GM19351 (cell line): Measurements from ENCODE around the gene ZNF423.
"Not testable (repeated sequence)": the region's sequence is repeated elsewhere in the genome, so short reads cannot be mapped to it uniquely, and the experiment has no call there.

ENCODE experiments used
- ATAC-seq: cut with Tn5 transposase; IDR thresholded peaks from one replicate; pipeline ENCODE4 v1.9.1; 2021; ENCODE audit warnings: mild to moderate bottlenecking, moderate library complexity; ENCODE audit not compliant: unreplicated experiment

ZNF423 gene

GRCh38 chr16:49698931-49699840, 156.7 kb downstream of the ZNF423 start:
- no peak for ATAC-seq

DNA sequence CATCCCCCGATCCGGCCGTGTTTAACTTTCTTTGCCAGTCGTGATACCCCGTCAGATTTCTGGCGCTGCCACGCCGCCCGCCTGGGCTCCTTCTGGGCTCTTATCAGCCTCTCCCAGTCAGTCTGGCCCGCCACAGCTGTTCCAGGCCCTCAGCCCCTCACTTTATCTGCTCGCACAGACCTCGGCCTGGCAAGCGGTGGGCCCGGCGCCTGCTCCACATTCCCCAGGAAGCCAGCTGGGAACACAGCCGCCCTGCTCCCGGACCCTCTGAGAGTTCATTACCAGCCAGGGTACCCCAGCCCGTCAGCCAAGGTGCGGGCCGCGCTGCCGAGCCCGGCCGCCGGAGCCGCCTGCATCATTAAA, 157.5 kb downstream of the ZNF423 start:
- ATAC-seq: no peak

DNA sequence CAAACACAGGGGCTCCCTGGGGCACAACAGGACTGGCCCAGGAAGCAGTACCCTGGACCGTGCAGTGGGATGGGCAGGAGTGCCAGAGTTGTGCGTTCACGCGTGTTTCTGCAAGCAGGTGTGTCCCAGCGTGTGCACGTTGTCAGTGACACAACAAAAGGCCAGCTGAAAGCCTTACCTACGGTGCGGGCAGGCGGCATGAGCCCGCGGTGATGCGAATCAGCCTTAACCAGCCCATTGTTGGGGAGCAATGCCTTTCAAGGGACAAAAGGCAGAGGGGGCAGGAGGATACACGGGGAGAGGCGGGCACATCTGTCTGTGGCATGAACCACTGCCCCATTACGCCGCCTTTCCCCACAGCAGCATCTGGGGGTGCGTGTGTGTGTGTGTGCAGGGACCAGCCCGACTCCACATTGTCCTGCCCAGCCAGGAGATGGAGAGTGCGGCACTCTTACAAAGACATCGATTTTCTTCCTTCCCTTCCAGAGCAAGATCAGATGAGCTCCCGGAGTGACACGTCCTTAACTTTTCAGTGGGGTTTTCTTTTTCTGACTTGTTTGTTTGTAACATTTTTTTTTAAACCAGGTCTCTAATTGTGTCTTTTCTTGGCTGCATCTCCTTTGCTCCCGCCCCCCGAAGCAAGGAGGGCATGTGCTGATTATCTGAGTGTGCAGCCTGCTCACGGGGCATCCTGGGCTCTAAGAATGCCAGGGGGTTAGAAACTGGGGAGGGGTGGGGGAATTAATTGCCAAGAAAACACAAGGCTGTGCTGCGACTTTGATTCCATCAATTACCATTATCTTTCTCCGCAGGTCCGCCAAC, 158.1 kb downstream of the ZNF423 start:
- ATAC-seq: no peak

GRCh38 chr16:49696414-49697101, 159.4 kb downstream of the ZNF423 start:
- no peak for ATAC-seq

DNA sequence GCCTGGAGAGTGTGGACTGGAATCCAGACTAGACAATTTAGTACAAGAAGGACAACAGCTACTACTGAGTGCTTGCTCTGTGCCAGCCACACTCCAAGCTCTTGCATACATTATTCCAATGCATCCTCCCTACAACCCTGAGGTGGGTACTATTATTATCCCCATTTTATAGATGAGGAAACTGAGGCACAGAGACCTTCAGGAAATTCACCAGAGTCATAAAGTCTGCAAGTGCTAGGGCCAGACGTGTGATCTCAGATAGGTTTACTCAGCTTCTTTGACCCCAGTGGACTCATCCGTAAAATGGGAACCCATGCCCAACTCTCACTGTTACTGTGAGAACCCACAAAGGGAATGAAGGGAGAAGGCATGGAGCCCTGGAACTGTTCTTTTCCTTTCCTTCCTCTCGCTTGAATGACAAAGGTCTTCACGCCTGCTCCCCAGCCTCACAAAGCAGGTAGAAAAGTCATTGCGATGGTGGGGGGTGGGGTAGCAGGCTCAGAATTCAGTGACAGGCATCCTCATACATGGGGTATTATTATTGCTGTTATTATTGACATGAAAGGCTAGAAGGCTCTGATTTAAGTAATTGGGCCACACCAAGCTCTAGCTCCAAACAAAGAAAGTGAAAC, 160.0 kb downstream of the ZNF423 start:
- ATAC-seq: no peak

DNA sequence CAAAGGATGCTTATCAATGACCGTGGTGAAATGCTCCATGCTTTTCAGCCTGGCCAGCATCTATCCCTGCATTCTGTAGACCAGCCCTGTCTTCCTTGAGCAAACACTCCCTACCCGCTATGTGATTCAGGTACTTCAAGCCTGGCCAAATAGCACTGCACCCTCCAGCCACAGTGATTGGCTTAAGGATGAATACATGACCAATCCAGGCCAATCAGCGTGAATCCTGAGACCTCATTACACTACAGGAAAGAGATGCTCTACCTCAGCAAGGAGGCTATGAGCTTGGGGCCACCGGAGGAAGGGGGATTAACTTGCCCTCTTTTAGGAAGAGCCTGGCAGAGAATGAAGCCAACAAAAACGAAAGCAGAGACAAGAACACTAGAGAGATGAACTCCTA, 162.5 kb downstream of the ZNF423 start:
- ATAC-seq: no peak

GRCh38 chr16:49690778-49691177, 165.1 kb downstream of the ZNF423 start:
- no peak for ATAC-seq

- ATAC-seq: no peak
Measured at GRCh38 chr16:49688036-49688697, 167.7 kb downstream of the ZNF423 start.

- ATAC-seq: no peak
Measured at GRCh38 chr16:49687476-49688002, 168.4 kb downstream of the ZNF423 start.

- ATAC-seq: no peak
Measured at GRCh38 chr16:49684696-49685095, 171.2 kb downstream of the ZNF423 start.

GRCh38 chr16:49682577-49683165, 173.2 kb downstream of the ZNF423 start:
- no peak for ATAC-seq

DNA sequence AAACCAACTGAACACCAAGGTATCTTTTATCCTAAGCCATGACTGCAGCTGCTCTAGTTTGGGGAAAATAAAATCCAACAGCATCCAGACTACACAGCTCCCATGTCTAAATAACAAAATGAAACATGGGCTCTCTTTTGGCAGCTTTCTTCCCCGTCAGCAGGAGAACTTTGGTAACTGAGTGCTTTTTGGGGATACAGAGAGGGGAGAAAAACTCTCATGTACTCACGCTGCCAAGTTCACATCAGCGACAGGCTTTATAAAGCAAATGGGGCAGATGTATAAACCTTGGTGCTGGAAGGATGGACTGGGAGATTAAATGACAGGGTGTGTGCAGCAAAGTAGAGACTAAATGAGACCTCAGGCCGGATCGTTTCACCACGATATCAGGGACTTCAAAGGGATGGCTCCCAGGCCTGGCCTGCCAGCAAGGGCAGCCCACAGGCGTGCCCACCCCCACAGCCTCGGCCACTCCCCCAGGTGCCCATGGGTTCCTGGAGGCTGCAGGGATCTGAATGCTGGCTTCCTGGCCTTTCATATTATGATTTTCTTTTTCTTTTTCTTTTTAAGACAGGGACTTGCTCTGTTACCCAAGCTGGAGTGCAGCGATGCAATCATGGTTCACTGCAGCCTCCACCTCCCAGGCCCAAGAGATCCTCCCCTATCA, 174.6 kb downstream of the ZNF423 start:
- no peak for ATAC-seq

- no peak for ATAC-seq
Measured at GRCh38 chr16:49679095-49679494, 176.8 kb downstream of the ZNF423 start.

DNA sequence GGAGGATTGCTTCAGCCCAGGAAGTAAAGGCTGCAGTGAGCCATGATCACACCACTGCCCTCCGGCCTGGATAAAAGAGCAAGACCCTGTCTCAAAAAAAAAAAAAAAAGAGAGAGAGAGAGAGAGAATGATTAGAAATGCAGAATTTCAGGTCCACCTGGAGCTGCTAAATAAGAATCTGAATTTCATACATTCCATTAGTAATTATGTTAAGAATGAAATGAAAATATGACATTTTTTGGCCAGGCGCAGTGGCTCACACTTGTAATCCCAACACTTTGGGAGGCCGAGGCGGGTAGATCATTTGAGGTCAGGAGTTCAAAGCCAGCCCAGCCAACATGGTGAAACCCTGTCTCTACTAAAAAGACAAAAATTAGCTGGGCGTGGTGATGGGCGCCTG, 178.3 kb downstream of the ZNF423 start:
- ATAC-seq: not testable (repeated sequence)

DNA sequence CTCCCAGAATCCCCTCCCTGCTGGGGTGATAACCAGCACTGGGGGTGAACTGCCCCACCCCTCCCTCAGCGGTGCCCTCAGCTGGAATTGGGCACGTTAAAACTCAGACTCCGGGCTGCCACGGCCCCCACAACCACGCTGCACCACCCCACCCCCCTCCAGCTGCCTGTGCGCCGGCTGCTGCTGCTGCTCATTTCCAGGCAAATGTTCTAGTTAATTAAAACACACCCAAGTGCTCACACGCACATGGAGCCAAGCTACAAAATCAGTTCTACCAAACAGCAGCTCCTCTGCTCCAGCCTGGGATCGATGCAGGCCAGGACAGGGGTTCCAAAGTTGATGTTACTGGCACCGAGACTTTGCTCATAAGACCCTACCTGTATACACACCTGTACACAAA, 180.5 kb downstream of the ZNF423 start:
- ATAC-seq: no peak

- ATAC-seq: no peak
Measured at GRCh38 chr16:49674990-49675389, 180.9 kb downstream of the ZNF423 start.

GRCh38 chr16:49674351-49674851, 181.5 kb downstream of the ZNF423 start:
- ATAC-seq: no peak

DNA sequence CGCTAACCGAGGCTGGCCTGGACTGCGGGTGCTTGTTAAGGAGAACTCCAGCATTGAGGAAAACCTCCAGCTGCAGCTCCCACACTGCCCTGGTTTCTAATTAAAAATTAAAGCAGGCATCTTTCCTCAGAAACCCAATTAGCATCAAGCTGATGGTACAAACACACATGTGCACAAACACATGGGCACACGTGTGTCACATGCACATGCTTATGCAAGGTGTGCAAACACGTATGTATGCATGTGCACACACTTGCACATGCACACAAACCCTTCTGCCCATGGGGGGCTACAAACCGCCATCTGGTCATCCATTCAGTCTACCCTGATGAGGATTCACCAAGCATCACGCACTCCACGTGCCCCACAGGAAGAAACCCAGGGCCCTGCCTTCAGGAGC, 182.5 kb downstream of the ZNF423 start:
- ATAC-seq: no peak

- no peak for ATAC-seq
Measured at GRCh38 chr16:49672753-49673152, 183.2 kb downstream of the ZNF423 start.
